Skeletal muscle satellite cell (primary cell): Measurements from ENCODE around the gene FAM131A.

Experiments
- H3K27me3 ChIP-seq: 2 replicates; pipeline ENCODE4 v1.7.0; 2013; ENCODE audit warnings: low read length; ENCODE audit not compliant: control insufficient read depth, insufficient read depth
- H3K36me3 ChIP-seq: 2 replicates; pipeline ENCODE4 v1.7.0; 2013; ENCODE audit warnings: mild to moderate bottlenecking, control low read depth, low read length; ENCODE audit not compliant: insufficient read depth
- H3K4me1 ChIP-seq: 2 replicates; pipeline ENCODE4 v1.7.0; 2013; ENCODE audit warnings: low read length; ENCODE audit not compliant: control insufficient read depth, insufficient read depth
- H3K4me2 ChIP-seq: 2 replicates; pipeline ENCODE4 v1.7.0; 2013; ENCODE audit warnings: mild to moderate bottlenecking, low read length
- H3K4me3 ChIP-seq: 2 replicates; pipeline ENCODE4 v1.7.0; 2013; ENCODE audit warnings: low read length
- H3K9ac ChIP-seq: 2 replicates; pipeline ENCODE4 v1.7.0; 2013; ENCODE audit warnings: mild to moderate bottlenecking, low read depth, low read length, moderate library complexity
- H3K9me3 ChIP-seq: replicated peaks from 2 replicates; pipeline ENCODE4 v1.7.0; 2013; ENCODE audit warnings: mild to moderate bottlenecking, control low read depth, low read length

FAM131A gene

DNA sequence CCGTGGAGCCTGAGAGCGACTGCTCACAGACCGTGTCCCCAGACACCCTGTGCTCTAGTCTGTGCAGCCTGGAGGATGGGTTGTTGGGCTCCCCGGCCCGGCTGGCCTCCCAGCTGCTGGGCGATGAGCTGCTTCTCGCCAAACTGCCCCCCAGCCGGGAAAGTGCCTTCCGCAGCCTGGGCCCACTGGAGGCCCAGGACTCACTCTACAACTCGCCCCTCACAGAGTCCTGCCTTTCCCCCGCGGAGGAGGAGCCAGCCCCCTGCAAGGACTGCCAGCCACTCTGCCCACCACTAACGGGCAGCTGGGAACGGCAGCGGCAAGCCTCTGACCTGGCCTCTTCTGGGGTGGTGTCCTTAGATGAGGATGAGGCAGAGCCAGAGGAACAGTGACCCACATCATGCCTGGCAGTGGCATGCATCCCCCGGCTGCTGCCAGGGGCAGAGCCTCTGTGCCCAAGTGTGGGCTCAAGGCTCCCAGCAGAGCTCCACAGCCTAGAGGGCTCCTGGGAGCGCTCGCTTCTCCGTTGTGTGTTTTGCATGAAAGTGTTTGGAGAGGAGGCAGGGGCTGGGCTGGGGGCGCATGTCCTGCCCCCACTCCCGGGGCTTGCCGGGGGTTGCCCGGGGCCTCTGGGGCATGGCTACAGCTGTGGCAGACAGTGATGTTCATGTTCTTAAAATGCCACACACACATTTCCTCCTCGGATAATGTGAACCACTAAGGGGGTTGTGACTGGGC lies 7.3 kb downstream of the FAM131A start:
- Histone ChIP-seq H3K4me2 (no peak overlapping the region), H3K4me1 (peaks cover 20% of the 10 kb centered on the region), H3K36me3 (peaks cover 17% of the 10 kb centered on the region), H3K9ac (no peak overlapping the region), H3K9me3 (no peaks in the 10 kb centered on the region), H3K27me3 (no peaks in the 10 kb centered on the region), H3K4me3 (no peak overlapping the region)

DNA sequence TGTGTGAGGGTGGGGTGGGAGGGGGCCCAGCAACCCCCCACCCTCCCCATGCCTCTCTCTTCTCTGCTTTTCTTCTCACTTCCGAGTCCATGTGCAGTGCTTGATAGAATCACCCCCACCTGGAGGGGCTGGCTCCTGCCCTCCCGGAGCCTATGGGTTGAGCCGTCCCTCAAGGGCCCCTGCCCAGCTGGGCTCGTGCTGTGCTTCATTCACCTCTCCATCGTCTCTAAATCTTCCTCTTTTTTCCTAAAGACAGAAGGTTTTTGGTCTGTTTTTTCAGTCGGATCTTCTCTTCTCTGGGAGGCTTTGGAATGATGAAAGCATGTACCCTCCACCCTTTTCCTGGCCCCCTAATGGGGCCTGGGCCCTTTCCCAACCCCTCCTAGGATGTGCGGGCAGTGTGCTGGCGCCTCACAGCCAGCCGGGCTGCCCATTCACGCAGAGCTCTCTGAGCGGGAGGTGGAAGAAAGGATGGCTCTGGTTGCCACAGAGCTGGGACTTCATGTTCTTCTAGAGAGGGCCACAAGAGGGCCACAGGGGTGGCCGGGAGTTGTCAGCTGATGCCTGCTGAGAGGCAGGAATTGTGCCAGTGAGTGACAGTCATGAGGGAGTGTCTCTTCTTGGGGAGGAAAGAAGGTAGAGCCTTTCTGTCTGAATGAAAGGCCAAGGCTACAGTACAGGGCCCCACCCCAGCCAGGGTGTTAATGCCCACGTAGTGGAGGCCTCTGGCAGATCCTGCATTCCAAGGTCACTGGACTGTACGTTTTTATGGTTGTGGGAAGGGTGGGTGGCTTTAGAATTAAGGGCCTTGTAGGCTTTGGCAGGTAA lies 8.1 kb downstream of the FAM131A start:
- Histone ChIP-seq H3K4me2 (no peak overlapping the region), H3K9ac (peak overlapping the region; percentile 3), H3K4me1 (peaks cover 16% of the 10 kb centered on the region), H3K4me3 (no peak overlapping the region), H3K36me3 (peaks cover 17% of the 10 kb centered on the region), H3K27me3 (no peaks in the 10 kb centered on the region), H3K9me3 (no peaks in the 10 kb centered on the region)

- no peaks in the 10 kb centered on the region for H3K27me3 ChIP-seq
- H3K4me2 ChIP-seq = no peak overlapping the region
- no peak overlapping the region for H3K4me3 ChIP-seq
- H3K9me3 ChIP-seq = no peaks in the 10 kb centered on the region
- peaks cover 18% of the 10 kb centered on the region for H3K36me3 ChIP-seq
- no peak overlapping the region for H3K9ac ChIP-seq
- H3K4me1 ChIP-seq = peaks cover 8% of the 10 kb centered on the region
Observed at GRCh38 chr3:184346480-184347190, 9.2 kb downstream of the FAM131A start.

DNA sequence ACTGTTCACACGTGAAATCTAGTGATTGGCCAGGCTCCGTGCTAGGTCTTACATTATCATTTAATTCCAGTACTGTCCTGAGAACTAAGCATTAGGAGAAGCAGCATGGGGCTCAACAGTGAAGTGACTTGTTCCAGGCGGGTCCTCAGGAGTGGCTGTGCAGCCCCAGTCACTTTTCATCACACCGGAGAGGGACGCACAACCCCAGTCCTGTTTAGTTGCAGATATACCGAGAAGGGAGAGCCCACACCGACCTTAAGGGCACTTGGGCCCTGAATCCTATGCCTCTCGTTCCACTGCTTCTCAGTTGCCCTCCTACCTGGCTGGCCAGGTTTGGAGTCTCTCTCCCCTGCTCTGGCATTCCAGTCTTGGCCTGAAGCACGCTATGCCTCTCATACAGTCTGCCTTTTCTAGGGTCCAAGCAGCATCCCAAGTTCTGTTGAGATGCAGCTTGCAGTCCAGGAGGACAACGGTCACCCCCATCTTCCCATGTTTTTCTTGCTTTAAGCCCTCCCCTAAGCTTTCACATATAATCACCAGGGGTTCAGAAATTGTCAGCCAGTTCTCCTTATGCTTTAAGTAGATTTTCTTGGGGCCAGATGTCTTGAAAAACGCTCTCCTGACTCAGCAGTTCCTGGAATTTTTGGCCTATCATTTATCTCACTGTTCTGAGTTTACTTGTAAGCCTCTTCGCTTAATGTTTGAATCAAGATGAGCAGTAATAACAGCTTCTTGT lies 10.1 kb downstream of the FAM131A start:
- H3K27me3 ChIP-seq = no peaks in the 10 kb centered on the region
- peaks cover 8% of the 10 kb centered on the region for H3K4me1 ChIP-seq
- H3K36me3 ChIP-seq = peaks cover 20% of the 10 kb centered on the region
- no peak overlapping the region for H3K4me2 ChIP-seq
- no peak overlapping the region for H3K9ac ChIP-seq
- H3K9me3 ChIP-seq = no peaks in the 10 kb centered on the region
- H3K4me3 ChIP-seq = no peak overlapping the region

- H3K9ac ChIP-seq = no peak overlapping the region
- no peaks in the 10 kb centered on the region for H3K27me3 ChIP-seq
- peaks cover 8% of the 10 kb centered on the region for H3K4me1 ChIP-seq
- no peak overlapping the region for H3K4me2 ChIP-seq
- H3K36me3 ChIP-seq = peaks cover 17% of the 10 kb centered on the region
- H3K9me3 ChIP-seq = no peaks in the 10 kb centered on the region
- no peak overlapping the region for H3K4me3 ChIP-seq
Observed at GRCh38 chr3:184348057-184348382, 10.6 kb downstream of the FAM131A start.

GRCh38 chr3:184349563-184350470 lies 12.4 kb downstream of the FAM131A start:
- H3K9ac ChIP-seq = no peak overlapping the region
- H3K4me2 ChIP-seq = no peak overlapping the region
- peaks cover 8% of the 10 kb centered on the region for H3K4me1 ChIP-seq
- H3K36me3 ChIP-seq = peaks cover 8% of the 10 kb centered on the region
- no peaks in the 10 kb centered on the region for H3K27me3 ChIP-seq
- H3K9me3 ChIP-seq = no peaks in the 10 kb centered on the region
- no peak overlapping the region for H3K4me3 ChIP-seq

- Histone ChIP-seq H3K4me3 (no peak overlapping the region), H3K27me3 (no peaks in the 10 kb centered on the region), H3K4me2 (no peak overlapping the region), H3K9ac (no peak overlapping the region), H3K9me3 (no peaks in the 10 kb centered on the region), H3K36me3 (peaks cover 13% of the 10 kb centered on the region), H3K4me1 (peaks cover 6% of the 10 kb centered on the region)
Observed at GRCh38 chr3:184350618-184351017, 13.2 kb downstream of the FAM131A start.

- no peak overlapping the region for H3K4me3 ChIP-seq
- no peaks in the 10 kb centered on the region for H3K27me3 ChIP-seq
- no peak overlapping the region for H3K9ac ChIP-seq
- no peak overlapping the region for H3K4me2 ChIP-seq
- peaks cover 13% of the 10 kb centered on the region for H3K36me3 ChIP-seq
- H3K4me1 ChIP-seq = peaks cover 6% of the 10 kb centered on the region
- no peaks in the 10 kb centered on the region for H3K9me3 ChIP-seq
Observed at GRCh38 chr3:184351511-184352148, 14.2 kb downstream of the FAM131A start.

GRCh38 chr3:184352149-184352785 lies 14.9 kb downstream of the FAM131A start:
- no peaks in the 10 kb centered on the region for H3K9me3 ChIP-seq
- peaks cover 13% of the 10 kb centered on the region for H3K36me3 ChIP-seq
- no peak overlapping the region for H3K4me2 ChIP-seq
- no peak overlapping the region for H3K4me3 ChIP-seq
- H3K9ac ChIP-seq = no peak overlapping the region
- H3K27me3 ChIP-seq = no peaks in the 10 kb centered on the region
- H3K4me1 ChIP-seq = peaks cover 6% of the 10 kb centered on the region
